Prostate gland (tissue), 2 donors: Measurements from ENCODE around the gene CYFIP1.

Experiments used
- CTCF ChIP-seq, 4 experiments: fragments of 200-600 bp in 2 of 4; fragments of 450-650 bp in 2 of 4; sonication (generic) in 2 of 4; IDR thresholded peaks; 1 replicate in 3 of 4; 2 replicates in 1 of 4; pipeline ENCODE4 v1.5.1; 2016 to 2019; ENCODE audit warnings: antibody characterized with exemption in 4 of 4, mild to moderate bottlenecking in 2 of 4, moderate library complexity in 2 of 4
- POLR2A ChIP-seq: fragments of 450-650 bp; IDR thresholded peaks from one replicate; pipeline ENCODE4 v1.6.1; 2016; ENCODE audit warnings: antibody characterized with exemption, mild to moderate bottlenecking
- POLR2AphosphoS5 ChIP-seq: sonication (generic); formaldehyde crosslinking; IDR thresholded peaks from one replicate; pipeline ENCODE4 v1.6.1; 2017; ENCODE audit warnings: antibody characterized with exemption

- TF ChIP-seq CTCF (IDR thresholded peaks at IDR 0.05): no peak
- no peak for TF ChIP-seq POLR2AphosphoS5
- TF ChIP-seq POLR2A: no peak
Observed at GRCh38 chr15:22989576-22990477, 9.7 kb upstream of the CYFIP1 start.
